H1 (cell line): ENCODE results near the gene PLCL1. TPM values are rescaled to one million over a fixed set of nuclear protein-coding genes. Genes with fewer than 3 reads are reported as not detected.

Experiments used
- ATF3 ChIP-seq: IDR thresholded peaks from 2 replicates; pipeline ENCODE4 v1.6.1; 2011; ENCODE audit warnings: low read depth, mild to moderate bottlenecking, low read length; ENCODE audit not compliant: insufficient read depth
- CHD2 ChIP-seq: IDR thresholded peaks from 2 replicates; pipeline ENCODE4 v1.6.1; 2012; ENCODE audit warnings: low read length, improper control_type of control experiment
- CTCF ChIP-seq, 3 experiments: IDR thresholded peaks; 1 replicate in 2 of 3; 2 replicates in 1 of 3; pipeline versions ENCODE4 v1.5.1 to v1.6.1; 2011; ENCODE audit warnings: low read length in 3 of 3, mild to moderate bottlenecking in 3 of 3, inconsistent platforms in 2 of 3, low read depth in 1 of 3, moderate library complexity in 1 of 3; ENCODE audit not compliant: insufficient read depth in 1 of 3; ENCODE audit errors: control extremely low read depth in 1 of 3
- EGR1 ChIP-seq: IDR thresholded peaks from 2 replicates; pipeline ENCODE4 v1.6.1; 2011; ENCODE audit warnings: low read depth, low read length, borderline replicate concordance
- POLR2AphosphoS5 ChIP-seq: IDR thresholded peaks from 2 replicates; pipeline ENCODE4 v1.6.1; 2011; ENCODE audit warnings: low read depth, low read length
- RNF2 ChIP-seq: fragments of 200-900, 300-1000 bp; sonication (generic); IDR thresholded peaks from 2 replicates; pipeline ENCODE4 v1.7.1; 2016; ENCODE audit warnings: borderline replicate concordance, low read depth, mild to moderate bottlenecking, antibody characterized with exemption, low read length; ENCODE audit not compliant: poor library complexity, severe bottlenecking; ENCODE audit errors: missing control alignments
- SAP30 ChIP-seq: fragments of 300-600 bp; sonication (generic); IDR thresholded peaks from 2 replicates; pipeline ENCODE4 v1.7.1; 2012; ENCODE audit warnings: low read length, moderate library complexity, mild to moderate bottlenecking, inconsistent platforms; ENCODE audit not compliant: insufficient read depth, insufficient replicate concordance
- TAF1 ChIP-seq: IDR thresholded peaks from 2 replicates; pipeline ENCODE4 v1.6.1; 2011; ENCODE audit warnings: mild to moderate bottlenecking, low read depth, low read length
- TAF7 ChIP-seq: optimal IDR thresholded peaks from 2 replicates; pipeline ENCODE3; 2011; ENCODE audit warnings: low read depth, mild to moderate bottlenecking, inconsistent platforms, low read length, moderate library complexity, borderline replicate concordance
- polyA plus RNA-seq, 7 experiments: library from polyadenylated mRNA; depleted of rRNA in 3 of 7; stranded (reverse) in 5 of 7; unstranded in 2 of 7; fragments of >200 nt in 5 of 7; fragments of 200-250 nt in 2 of 7; gene quantifications; 1 replicate in 5 of 7; 2 replicates in 1 of 7; 4 replicates in 1 of 7; pipeline versions ENCODE4 v1.2.1 to v1.2.3, GENCODE V29; 2011 to 2013; ENCODE audit warnings: missing spikeins in 2 of 7, mixed read lengths in 2 of 7
- total RNA-seq: library from RNA; stranded (reverse); fragmentation: NEBNext Ultra II Directional; extraction: Animal tissue kit (Norgen Biotek cat#: 25700); gene quantifications from 2 replicates; pipeline ENCODE4 v1.2.1, GENCODE V29; 2021

Gene PLCL1
- total and polyA plus RNA-seq, 2 of the 8 experiments (the other 6 are each of a cell fraction or from before 2014, with no cell fraction given) = not detected

DNA sequence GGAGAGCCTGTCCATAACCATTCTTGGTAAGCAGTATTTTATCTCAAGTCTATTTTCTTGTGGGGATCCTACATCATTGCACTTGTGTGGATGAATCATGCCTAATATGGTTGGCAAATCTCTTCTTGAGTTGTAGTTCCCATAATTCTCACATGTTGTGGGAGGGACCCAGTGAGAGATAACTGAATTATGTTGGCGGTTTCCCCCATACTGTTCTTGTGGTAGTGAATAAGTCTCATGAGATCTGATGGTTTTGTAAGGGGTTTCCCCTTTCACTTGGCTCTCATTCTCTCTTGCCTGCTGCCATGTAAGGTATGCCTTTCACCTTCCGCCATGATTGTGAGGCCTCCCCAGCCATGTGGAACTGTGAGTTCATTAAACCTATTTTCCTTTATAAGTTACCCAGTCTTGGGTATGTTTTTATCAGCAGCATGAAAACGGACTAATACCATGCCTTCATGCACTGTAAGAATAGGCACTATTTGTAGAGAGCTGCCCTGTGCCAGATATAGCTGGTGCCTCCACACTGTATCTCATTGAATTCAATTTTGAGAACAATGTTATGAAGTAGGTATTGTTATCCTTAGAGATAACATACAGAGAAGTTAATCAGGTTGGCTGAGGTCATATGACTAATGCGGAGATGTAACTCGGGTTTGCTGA, 148.3 kb downstream of the PLCL1 start (continued):
- TF ChIP-seq SAP30 (no peak), ATF3 (no peak), TAF7 (no peak), CHD2 (no peak), CTCF (IDR thresholded peaks at IDR 0.05; ENCODE audit: control extremely low read depth in 1 of 3, insufficient read depth in 1 of 3, low read depth in 1 of 3, low read length in 3 of 3) (no peak), EGR1 (no peak), RNF2 (no peak), POLR2AphosphoS5 (no peak), TAF1 (no peak)
- TF ChIP-seq, all 59 proteins: peak for 0
